Colon (tissue), 2 donors: ENCODE measurements around the gene ZCCHC2.

Source experiments
- FAIRE-seq: peaks from 2 replicates; lab custom pipeline; 2012; peaks lifted over from hg19 to GRCh38; lab: Jason Lieb, UNC
- donor health status: control.
- donor health status: control.

ZCCHC2 gene

DNA sequence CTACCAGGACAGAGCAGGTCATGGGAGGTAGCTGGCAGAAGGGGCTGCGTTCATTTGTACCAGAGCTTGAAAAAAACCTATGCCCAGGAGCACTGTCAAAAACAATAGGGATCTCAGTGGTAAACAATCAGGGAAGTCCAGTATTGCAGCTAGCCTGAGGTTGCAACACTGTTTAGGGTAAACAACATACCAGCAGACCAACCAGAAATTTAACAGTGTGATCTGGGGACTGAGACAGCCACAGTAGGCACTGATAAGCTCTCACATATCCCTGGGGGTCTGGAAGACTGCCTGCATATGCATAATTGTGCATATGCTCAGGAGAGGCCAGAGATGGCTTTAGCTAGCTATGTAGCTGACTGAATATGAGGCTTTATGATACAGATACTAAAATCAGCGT is 12.0 kb upstream of the ZCCHC2 start:
- no peak for FAIRE-seq

DNA sequence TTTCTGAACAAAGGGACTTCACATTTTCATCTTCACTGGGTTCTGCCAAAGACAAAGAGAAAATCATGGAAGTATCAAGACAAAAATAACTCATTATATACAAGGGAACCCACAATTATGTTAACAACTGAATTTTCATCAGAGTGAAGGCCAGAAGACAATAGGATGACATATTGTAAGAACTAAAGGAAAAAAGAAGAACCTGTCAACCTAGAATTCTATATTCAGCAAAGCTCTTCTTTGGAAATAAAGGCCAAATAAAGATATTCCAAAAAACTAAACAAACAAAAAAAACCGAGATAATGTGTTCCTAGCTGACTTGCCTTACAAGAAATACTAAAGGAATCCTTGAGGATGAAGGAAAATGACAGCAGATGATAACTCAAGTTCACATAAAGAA is 10.3 kb upstream of the ZCCHC2 start:
- FAIRE-seq, result no peak

DNA sequence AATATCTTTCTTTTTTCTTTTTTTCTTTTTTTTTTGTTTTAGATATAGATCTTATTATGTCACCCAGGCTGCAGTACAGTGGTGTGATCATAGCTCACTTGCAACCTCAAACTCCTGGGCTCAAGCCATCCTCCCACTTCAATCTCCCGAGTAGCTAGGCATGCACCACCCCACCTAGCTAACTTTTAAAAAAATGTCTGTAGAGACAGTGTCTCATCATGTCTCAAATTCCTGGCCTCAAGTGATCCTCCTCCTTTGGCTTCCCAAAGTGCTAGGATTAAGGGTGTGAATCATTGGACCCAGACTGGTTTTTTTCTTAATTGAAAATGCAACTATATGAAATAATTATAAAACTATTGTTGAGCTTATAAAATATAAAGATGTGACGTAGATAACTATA is 9.8 kb upstream of the ZCCHC2 start:
- no peak for FAIRE-seq

- FAIRE-seq, result no peak
Measured at GRCh38 chr18:62514570-62514969, 8.3 kb upstream of the ZCCHC2 start.

- FAIRE-seq, result no peak
Measured at GRCh38 chr18:62516242-62516641, 6.6 kb upstream of the ZCCHC2 start.

DNA sequence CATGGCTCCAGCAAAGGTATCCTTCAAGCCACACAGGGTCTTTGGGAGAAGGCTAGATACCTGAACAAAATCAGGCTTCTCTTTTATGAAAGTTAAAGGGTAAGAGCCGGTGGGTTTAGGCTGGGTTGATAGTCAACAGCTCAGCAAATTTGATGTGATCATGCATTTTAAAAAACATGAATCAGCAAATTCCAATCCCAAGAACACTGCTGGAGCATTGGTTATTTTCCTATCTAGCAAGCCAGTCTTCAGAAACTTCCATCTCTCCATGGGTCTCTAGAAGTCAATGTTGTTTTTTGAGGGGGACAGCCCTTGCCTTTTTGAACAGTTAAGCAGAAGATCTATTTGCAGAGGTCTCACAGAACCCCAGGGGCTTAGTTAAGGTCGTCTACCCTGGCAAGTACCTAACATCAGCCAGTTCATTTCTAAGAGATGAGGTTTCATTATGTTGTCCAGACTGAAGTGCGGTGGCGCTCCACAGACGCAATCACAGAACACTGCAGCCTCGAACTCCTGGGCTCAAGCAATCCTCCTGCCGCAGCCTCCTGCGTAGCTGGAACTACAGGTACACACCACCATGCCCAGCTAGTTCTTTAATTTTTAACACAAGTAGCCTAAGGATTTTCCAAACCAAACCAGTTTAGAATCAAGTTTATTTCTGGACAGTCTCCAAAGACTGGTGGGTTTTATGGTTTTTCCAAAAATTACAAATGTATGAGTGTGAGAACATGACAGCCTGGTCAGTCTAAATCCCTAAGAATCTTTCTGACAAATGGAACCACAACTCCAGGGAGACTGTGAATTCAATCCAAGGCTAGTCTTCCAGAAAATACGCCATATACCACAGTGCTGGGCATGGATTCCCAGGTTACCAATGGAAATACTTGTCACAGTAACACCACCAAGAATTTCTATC is 4.1 kb upstream of the ZCCHC2 start:
- FAIRE-seq, result no peak

- no peak for FAIRE-seq
Measured at GRCh38 chr18:62519684-62520083, 3.1 kb upstream of the ZCCHC2 start.

DNA sequence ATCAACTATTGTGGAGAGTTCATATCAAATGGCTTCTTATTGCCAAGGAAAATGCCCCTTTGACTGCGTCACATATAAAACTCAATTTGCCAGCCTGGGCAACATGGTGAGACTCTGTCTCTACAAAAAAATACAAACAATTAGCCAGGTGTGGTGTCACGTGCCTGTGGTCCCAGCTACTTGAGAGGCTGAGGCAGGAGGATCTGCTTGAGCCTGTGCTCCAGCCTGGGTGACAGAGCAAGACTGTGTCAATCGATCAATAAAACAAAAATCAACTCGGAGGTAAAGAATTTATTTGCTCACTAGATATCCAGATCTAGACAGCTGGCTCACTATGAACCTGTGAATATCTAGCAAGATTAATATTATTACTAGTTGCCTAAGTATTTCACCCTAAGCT is 1.7 kb upstream of the ZCCHC2 start:
- no peak for FAIRE-seq

- no peak for FAIRE-seq
Measured at GRCh38 chr18:62521593-62521992, 1.2 kb upstream of the ZCCHC2 start.

- no peak for FAIRE-seq
Measured at GRCh38 chr18:62522178-62522503, 684 bp upstream of the ZCCHC2 start.

DNA sequence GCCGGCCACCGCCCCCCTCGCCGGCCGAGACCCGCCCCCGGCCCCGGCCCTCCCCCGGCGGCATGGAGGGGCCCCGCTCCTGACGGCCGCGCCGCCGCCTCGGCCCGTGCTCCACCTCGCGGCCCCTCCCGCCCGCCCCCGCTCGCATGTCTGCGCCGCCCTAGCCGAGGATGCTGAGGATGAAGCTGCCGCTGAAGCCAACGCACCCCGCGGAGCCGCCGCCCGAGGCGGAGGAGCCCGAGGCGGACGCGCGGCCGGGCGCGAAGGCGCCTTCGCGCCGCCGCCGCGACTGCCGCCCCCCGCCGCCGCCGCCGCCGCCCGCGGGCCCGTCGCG is 397 bp downstream of the ZCCHC2 start:
- FAIRE-seq, result no peak

GRCh38 chr18:62523631-62524439 is 1.0 kb downstream of the ZCCHC2 start:
- FAIRE-seq, result no peak

GRCh38 chr18:62524440-62525200 is 1.8 kb downstream of the ZCCHC2 start:
- FAIRE-seq, result no peak

GRCh38 chr18:62525608-62526007 is 2.8 kb downstream of the ZCCHC2 start:
- no peak for FAIRE-seq

- no peak for FAIRE-seq
Measured at GRCh38 chr18:62526098-62527025, 3.5 kb downstream of the ZCCHC2 start.

DNA sequence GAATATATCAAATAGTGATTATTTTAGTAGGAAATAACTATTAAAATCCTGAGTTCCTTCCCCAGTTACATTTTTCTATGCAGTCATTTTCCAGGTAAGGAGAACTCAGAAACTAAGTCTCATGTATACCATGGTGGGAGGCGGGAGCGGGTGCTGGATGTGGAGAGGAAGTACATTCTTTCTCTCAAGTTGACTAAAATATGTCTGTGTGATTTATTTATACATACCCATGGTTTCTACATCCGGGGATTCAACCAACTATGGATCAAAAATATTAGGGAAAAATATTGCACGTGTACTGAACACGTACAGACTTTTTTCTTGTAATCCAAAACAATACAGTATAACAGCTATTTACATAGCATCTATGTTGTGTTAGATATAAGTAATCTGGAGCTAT is 6.8 kb downstream of the ZCCHC2 start:
- FAIRE-seq, result no peak

DNA sequence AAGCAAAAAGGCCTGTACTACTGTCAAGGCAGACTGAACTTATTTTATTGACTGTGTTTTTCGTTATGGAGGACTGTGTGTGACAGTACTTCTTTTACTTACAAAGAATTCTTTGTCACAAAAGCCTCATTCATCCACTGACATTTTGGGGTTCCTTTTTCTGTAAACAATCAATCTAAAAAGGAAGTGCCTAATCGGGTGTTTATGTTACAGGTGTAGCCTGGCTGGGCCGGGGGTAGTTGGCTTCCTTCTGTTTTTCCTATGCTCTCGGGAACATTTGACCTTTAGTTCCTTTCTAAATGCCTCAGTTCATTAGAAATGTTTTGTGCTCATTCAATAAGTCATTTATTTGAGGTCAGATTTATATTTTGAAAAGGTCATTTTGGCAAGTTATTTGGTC is 8.3 kb downstream of the ZCCHC2 start:
- FAIRE-seq, result no peak

DNA sequence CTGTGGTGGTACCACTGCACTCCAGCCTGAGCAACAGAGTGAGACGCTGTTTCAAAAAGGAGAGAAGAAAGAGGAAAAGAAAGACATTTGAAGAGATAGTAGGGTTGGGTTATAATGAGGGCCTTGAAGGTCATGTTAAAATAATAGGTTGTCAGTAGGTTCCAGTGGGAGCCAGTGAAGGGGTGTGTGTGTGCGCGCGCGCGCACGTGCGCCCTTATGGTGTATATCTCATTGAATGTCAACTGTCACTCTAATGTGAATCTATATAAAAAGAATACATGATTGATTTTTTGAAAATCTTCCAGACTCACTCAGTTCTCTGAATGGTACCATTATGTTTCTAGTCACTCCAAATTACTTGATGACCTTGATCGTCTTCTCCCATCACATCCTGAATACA is 9.1 kb downstream of the ZCCHC2 start:
- FAIRE-seq, result no peak

DNA sequence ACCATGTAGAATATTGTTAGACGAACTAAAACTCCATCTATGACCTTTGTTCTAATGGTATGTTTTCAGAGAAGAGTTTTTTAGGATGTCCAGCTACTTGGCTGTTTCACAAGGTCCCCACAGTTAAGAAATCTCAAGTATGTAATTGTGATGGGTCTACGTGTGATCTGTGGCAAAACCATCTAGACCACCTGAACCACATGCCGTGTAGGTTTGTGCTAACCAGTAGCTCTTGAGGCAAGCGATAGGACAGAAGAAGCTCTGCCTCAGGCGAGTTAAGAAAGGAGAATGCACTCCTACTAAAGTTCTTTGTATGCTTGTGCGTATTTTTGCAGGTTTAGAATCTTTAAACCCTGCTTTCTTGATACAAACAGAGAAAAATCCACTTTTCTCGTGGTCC is 13.2 kb downstream of the ZCCHC2 start:
- FAIRE-seq, result no peak

GRCh38 chr18:62537042-62537894 is 14.4 kb downstream of the ZCCHC2 start:
- no peak for FAIRE-seq

GRCh38 chr18:62537946-62538345 is 15.1 kb downstream of the ZCCHC2 start:
- no peak for FAIRE-seq
